ENCODE results near the gene MAD1L1.

DNA sequence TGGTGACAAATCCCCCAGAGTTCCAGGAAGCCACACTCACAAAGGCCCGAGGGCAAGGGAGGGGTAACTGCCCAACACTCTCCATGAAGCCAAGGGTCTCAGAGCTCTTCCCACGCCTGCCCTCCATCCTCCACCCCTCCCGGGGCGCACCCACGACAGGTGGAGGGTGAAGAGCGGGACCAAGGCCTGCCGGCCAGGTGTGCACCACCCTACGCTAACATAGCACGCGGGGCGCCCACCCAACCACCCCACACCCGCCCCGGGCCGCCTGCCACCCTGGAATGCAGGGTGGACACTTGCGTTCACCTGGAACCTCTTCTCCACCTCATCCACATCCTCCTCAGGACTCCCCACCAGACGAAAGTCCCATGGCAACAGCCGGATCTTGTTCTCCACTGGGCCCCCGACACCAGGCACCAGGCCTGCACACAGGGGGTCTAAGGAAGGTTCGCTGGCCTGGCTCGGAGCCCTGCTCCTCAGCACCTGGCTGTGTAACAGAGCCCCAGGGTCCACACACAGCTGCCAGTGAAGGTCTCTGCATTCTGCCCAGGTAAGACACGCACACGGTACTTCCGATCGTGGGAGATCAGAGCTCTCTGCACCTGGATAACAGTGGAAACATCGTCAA is 32.7 kb downstream of the MAD1L1 start:
- TF ChIP-seq EZH2 (IDR thresholded peaks at IDR 0.05; ENCODE audit: insufficient read depth, poor library complexity, severe bottlenecking), result no peak
- TF ChIP-seq EZH2phosphoT487 (IDR thresholded peaks at IDR 0.05; ENCODE audit: insufficient read depth, low read depth), result no peak
